ENCODE data around the gene FUT1. TPM values are rescaled to one million over a fixed set of nuclear protein-coding genes. Genes with fewer than 3 reads are reported as not detected.

The FUT1 gene
- total and polyA plus RNA-seq, 2 donors (not counting 1 experiment from before 2014, with no cell fraction given), result not detected

DNA sequence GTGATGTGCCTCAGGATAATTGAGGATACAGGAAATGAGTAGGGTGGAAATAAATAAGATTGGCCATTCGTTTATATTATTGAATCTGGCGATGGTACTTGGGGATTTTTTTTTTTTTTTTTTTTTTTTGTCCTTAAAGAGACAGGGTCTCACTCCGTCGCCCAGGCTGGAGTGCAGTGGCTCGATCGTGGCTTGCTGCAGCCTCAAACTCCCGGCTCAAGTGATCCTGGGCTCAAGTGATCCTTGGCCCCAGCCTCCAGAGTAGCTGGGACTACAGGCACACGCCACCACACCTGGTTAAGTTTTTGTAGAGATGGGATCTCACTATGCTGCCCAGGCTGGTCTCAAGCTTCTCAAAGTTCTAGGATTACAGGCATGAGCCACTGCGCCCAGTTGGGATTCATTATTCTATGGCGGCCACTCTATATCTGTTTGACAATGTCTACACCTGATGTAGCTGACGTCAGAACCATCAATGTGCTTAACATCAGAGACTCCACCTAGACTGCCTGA lies 30.2 kb downstream of the FUT1 start:
- H3K9me3 Mint-ChIP-seq (ENCODE audit: insufficient read depth), result peaks cover 14% of the 10 kb centered on the region
- intact Hi-C loops (cut with micrococcal nuclease), result loop anchor here (5.0 to 10.0 kb wide), 2 partner anchors 360 to 1303 kb away; partner anchors contain the start of genes SYNGR4, TMEM143, VRK3 and ZNF473
- ChIA-PET POLR2A (interaction anchor here (0.7 kb wide), 1 partner anchor 17 kb away, joined by 3 read pairs; no protein-coding TSS in a partner anchor), CTCF (no interaction called here)
- Histone ChIP-seq H3K4me3 (ENCODE audit: control extremely low read depth in 1 of 5, extremely low read depth in 1 of 5, insufficient read depth in 1 of 5, low read depth in 2 of 5, low read length in 4 of 5) (no peak overlapping the region), H3K79me2 (ENCODE audit: control insufficient read depth, insufficient read depth, low read length) (no peaks in the 10 kb centered on the region), H3K36me3 (replicated peaks in 1 of 2; ENCODE audit: control extremely low read depth in 1 of 2, control insufficient read depth in 1 of 2, extremely low read depth in 1 of 2, insufficient read depth in 2 of 2, low read length in 1 of 2) (no peaks in the 10 kb centered on the region), H3K27me3 (replicated peaks in 1 of 4; ENCODE audit: control extremely low read depth in 1 of 4, control insufficient read depth in 3 of 4, insufficient read depth in 4 of 4, low read length in 3 of 4) (no peaks in the 10 kb centered on the region), H3K4me1 (ENCODE audit: control insufficient read depth in 2 of 2, insufficient read depth in 2 of 2, low read length in 2 of 2) (peaks cover 16 to 35% of the 10 kb centered on the region in 2 donors), H3K4me2 (replicated peaks; ENCODE audit: low read depth, low read length, poor library complexity, severe bottlenecking) (no peak overlapping the region), H3K27ac (ENCODE audit: low read length in 2 of 2) (no peak overlapping the region), H3K9me3 (ENCODE audit: control extremely low read depth in 1 of 3, control insufficient read depth in 2 of 3, insufficient read depth in 1 of 3, low read length in 2 of 3) (peaks cover 0 to 43% (median 16%) of the 10 kb centered on the region in 3 donors), H4K20me1 (ENCODE audit: control insufficient read depth, insufficient read depth, low read length, poor library complexity, severe bottlenecking) (no peaks in the 10 kb centered on the region), H3K9ac (ENCODE audit: low read length) (no peak overlapping the region), H2AFZ (ENCODE audit: insufficient read depth, low read depth, low read length, poor library complexity, severe bottlenecking) (no peak overlapping the region)
- no peak overlapping the region for H3K27ac Mint-ChIP-seq
- ATAC-seq (ENCODE audit: low read depth), result no peak
- no peak for DNase-seq
- peaks cover 26% of the 10 kb centered on the region for H3K4me1 Mint-ChIP-seq
- WGBS (ENCODE audit: insufficient coverage), result 98% methylated on average over 10 of the region's 11 CpGs
- TF ChIP-seq EZH2 (IDR thresholded peaks at IDR 0.05; ENCODE audit: borderline replicate concordance, insufficient read depth, low read depth, low read length, poor library complexity, severe bottlenecking), result no peak
- TF ChIP-seq, protein P1, sequence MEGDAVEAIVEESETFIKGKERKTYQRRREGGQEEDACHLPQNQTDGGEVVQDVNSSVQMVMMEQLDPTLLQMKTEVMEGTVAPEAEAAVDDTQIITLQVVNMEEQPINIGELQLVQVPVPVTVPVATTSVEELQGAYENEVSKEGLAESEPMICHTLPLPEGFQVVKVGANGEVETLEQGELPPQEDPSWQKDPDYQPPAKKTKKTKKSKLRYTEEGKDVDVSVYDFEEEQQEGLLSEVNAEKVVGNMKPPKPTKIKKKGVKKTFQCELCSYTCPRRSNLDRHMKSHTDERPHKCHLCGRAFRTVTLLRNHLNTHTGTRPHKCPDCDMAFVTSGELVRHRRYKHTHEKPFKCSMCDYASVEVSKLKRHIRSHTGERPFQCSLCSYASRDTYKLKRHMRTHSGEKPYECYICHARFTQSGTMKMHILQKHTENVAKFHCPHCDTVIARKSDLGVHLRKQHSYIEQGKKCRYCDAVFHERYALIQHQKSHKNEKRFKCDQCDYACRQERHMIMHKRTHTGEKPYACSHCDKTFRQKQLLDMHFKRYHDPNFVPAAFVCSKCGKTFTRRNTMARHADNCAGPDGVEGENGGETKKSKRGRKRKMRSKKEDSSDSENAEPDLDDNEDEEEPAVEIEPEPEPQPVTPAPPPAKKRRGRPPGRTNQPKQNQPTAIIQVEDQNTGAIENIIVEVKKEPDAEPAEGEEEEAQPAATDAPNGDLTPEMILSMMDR (IDR thresholded peaks at IDR 0.05), result no peak
- H3K27me3 Mint-ChIP-seq, result no peaks in the 10 kb centered on the region
- H3K4me3 Mint-ChIP-seq, result peak overlapping the region; percentile 41

DNA sequence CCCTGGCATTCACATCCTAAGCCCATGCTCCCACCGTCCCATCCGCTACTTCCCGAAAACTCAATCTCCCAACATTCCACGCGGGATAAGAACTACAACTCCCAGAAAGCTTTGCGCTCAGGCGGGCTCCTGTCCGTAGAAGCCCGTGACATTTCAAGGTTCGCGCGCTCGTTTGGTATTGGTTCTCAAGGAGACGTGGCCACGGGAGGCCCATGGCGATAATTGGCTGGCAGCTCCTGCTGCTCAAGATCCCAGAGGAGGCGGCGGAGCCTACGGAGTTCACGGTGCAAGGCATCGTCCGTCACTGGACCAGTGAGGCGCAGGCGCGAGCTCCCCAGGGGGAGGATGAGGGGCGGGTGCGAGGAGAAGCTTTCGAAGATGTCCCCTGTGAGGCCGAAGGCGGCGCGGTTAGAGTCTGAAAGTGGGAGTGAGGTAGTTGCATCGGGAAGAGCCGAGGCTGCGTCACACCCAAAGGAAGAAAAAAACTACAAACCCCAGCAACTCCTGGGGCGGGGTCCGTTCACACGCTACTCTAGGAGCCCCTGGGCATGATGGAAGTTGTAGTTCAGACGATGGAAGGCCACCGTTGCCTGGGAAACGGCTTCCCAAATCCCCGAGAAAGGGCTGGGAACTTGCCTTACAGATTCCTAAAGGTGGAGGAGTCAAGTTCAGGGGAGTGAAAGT lies 31.7 kb downstream of the FUT1 start:
- Histone ChIP-seq H3K4me3 (ENCODE audit: control extremely low read depth in 1 of 5, extremely low read depth in 1 of 5, insufficient read depth in 1 of 5, low read depth in 2 of 5, low read length in 4 of 5) (peak overlapping the region; percentile 47 to 91 (median 75)), H3K27me3 (replicated peaks in 1 of 4; ENCODE audit: control extremely low read depth in 1 of 4, control insufficient read depth in 3 of 4, insufficient read depth in 4 of 4, low read length in 3 of 4) (no peaks in the 10 kb centered on the region), H4K20me1 (ENCODE audit: control insufficient read depth, insufficient read depth, low read length, poor library complexity, severe bottlenecking) (no peaks in the 10 kb centered on the region), H3K27ac (ENCODE audit: low read length in 2 of 2) (peak overlapping the region; percentile 92 to 93), H3K4me2 (replicated peaks; ENCODE audit: low read depth, low read length, poor library complexity, severe bottlenecking) (peak overlapping the region; percentile 91), H3K9me3 (ENCODE audit: control extremely low read depth in 1 of 3, control insufficient read depth in 2 of 3, insufficient read depth in 1 of 3, low read length in 2 of 3) (peaks cover 0 to 28% (median 6%) of the 10 kb centered on the region in 3 donors), H3K4me1 (ENCODE audit: control insufficient read depth in 2 of 2, insufficient read depth in 2 of 2, low read length in 2 of 2) (peaks cover 10 to 25% of the 10 kb centered on the region in 2 donors), H3K9ac (ENCODE audit: low read length) (peak overlapping the region; percentile 88), H3K79me2 (ENCODE audit: control insufficient read depth, insufficient read depth, low read length) (no peaks in the 10 kb centered on the region), H3K36me3 (replicated peaks in 1 of 2; ENCODE audit: control extremely low read depth in 1 of 2, control insufficient read depth in 1 of 2, extremely low read depth in 1 of 2, insufficient read depth in 2 of 2, low read length in 1 of 2) (no peaks in the 10 kb centered on the region), H2AFZ (ENCODE audit: insufficient read depth, low read depth, low read length, poor library complexity, severe bottlenecking) (peak overlapping the region; percentile 91)
- no peaks in the 10 kb centered on the region for H3K27me3 Mint-ChIP-seq
- ATAC-seq (ENCODE audit: low read depth), result peak; percentile 86
- peak overlapping the region; percentile 98 for H3K4me3 Mint-ChIP-seq
- DNase-seq, result peak; percentile 93
- CTCF ChIA-PET, result interaction anchor here (0.5 to 2.0 kb wide), 3 partner anchors 18 to 731 kb away, joined by 3 to 6 read pairs (median 3); partner anchors contain the start of genes CA11 and PIH1D1
- peaks cover 9% of the 10 kb centered on the region for H3K9me3 Mint-ChIP-seq (ENCODE audit: insufficient read depth)
- intact Hi-C loops (cut with micrococcal nuclease), result loop anchor here (1.0 to 10.0 kb wide), 3 partner anchors 152 to 1304 kb away; partner anchors contain the start of genes PPP1R15A, SYNGR4, TMEM143 and VRK3
- peaks cover 21% of the 10 kb centered on the region for H3K4me1 Mint-ChIP-seq
- TF ChIP-seq EZH2 (IDR thresholded peaks at IDR 0.05; ENCODE audit: borderline replicate concordance, insufficient read depth, low read depth, low read length, poor library complexity, severe bottlenecking), result no peak
- TF ChIP-seq, protein P1 (IDR thresholded peaks at IDR 0.05), result no peak
- WGBS (ENCODE audit: insufficient coverage), result 1% methylated on average over 33 of the region's 42 CpGs
- POLR2A ChIA-PET, result interaction anchor here (0.5 to 1.4 kb wide), 10 partner anchors 8 to 232 kb away, joined by 3 to 11 read pairs (median 3); no protein-coding TSS in a partner anchor
- H3K27ac Mint-ChIP-seq, result peak overlapping the region; percentile 98
